D341Med (cell line): ENCODE data around the gene PLAC1.

Experiments
- DNase-seq: peaks from one replicate; pipeline ENCODE4 v3.0.0; 2012; ENCODE audit warnings: low spot score

The PLAC1 gene

DNA sequence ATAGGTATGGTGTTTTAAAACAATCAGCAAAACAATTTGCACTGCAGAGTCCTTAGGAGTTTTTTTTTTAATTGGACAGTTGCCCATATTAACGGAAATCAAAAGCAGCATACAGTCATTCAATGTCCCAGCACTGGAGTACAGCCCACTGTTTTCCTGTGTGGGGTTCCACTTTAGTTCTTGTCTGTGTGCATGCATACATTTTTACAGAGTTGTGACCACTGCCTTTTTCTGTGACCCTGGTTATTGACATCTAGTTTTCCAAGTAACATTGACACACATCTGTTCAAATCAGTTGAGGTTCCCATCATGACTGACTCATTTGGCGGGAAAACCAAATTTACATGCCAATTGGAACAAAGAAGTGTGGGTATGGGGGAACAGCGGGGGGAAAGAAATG, 115.0 kb downstream of the PLAC1 start:
- no peak for DNase-seq

DNA sequence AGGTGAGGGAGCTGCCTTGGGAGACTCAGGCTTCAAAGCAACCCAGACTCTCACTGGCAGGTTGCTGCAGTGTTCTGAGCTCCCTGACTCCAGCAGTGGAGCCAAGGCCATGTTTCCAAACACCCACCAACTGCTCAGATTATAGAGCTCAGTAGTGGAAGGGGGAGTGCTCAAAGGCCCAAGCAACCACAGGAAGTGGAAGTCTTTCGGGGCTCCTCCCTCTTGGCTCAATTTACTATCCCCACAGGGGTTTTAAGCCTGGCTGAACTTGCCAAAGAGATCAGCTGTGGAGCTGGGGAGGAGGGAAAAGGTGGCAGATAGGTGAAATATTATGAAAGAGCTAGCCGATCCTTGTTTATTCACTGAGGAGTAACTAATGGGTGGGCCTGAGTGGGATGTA, 115.8 kb downstream of the PLAC1 start:
- peak; percentile 72 for DNase-seq

GRCh38 chrX:134541906-134542305, 116.4 kb downstream of the PLAC1 start:
- DNase-seq: no peak

DNA sequence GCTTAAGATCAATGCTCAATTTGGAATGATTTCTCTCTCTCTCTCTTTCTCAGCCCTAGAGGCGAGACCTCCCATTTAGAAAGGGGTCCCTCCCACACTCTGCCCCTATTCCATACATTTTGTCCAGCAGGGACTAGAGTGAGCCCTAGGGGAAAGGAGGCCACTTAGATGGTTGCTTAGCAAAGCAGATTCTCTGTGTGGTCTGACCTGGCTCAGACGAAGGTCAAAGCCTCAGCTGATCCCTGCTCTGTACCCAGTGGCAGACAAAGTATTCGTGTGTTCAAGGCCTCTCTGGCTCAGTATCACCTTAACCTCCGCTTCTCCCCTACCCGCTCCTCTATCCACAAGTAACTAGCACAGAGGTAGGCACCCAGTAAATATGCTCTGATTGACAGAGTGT, 120.0 kb downstream of the PLAC1 start:
- DNase-seq: no peak

GRCh38 chrX:134537179-134537955, 120.9 kb downstream of the PLAC1 start:
- DNase-seq: no peak

DNA sequence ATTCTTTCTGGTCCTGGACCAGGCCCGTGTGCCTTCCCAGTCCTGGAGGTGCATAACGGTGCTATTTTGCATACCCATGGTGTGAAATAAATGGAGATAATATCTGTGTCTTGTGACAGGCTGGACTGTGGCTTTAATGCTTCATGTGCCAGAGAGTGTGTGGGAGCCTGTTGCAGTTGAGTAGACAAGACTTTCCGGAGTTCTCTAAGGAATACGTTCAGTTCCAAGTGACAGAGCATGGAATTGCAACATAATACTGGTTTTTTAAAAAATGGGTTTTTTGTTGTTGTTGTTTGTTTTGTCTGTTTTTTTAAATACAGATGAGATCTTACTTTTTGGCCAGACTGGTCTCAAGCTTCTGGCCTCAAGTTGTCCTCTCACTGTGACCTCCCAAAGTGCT, 124.3 kb downstream of the PLAC1 start:
- DNase-seq: no peak

DNA sequence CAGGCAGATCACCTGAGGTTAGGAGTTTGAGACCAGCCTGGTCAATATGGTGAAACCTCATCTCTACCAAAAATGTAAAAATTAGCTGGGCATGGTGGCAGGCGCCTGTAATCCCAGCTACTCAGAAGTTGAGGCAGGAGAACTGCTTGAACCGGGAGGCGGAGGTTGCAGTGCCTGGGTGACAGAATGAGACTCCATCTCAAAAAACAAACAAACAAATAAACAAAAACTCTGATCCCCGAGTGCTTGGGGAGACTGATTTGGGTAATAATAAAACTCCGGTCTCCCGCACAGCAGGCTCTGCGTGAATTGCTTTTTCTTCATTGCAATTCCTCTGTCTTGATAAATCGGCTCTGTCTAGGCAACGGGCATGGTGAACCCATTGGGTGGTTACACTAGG, 124.9 kb downstream of the PLAC1 start:
- no peak for DNase-seq

DNA sequence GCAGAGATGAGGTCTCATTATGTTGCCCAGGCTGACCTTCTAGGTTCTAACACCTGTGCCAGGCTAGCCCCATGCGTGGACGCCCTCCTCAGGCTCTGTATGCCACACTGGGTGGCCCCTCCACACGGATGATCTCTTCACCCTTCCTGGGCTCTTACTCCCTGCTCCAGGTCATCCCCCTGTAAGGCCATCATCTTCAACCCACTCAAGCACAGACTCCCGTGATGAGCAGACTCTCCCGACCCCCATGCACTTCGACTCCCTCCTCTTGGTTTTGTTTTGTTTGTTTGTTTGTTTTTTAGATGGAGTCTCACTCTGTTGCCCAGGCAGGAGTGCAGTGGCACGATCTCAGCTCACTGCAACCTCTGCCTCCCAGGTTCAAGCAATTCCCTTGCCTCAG, 127.4 kb downstream of the PLAC1 start:
- DNase-seq: no peak

DNA sequence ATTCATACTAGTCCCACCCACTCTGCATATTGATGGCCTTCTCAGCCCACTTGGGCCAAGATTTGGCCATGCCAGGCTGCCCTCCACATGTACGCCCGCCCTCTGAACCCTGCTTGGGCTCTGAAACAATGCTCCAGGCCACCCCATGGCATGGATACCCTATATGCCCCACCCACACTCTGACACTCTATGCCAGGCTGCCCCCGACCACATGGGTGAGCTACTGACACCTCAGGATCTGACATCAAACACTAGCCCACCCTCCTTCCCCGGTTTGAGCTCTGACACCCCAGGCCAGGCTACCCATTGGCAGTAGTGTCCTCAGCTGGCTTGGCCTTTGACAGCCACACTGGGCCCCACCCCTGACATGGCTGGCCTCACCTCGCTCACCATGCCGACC, 128.8 kb downstream of the PLAC1 start:
- no peak for DNase-seq

GRCh38 chrX:134528960-134529359, 129.3 kb downstream of the PLAC1 start:
- no peak for DNase-seq

DNA sequence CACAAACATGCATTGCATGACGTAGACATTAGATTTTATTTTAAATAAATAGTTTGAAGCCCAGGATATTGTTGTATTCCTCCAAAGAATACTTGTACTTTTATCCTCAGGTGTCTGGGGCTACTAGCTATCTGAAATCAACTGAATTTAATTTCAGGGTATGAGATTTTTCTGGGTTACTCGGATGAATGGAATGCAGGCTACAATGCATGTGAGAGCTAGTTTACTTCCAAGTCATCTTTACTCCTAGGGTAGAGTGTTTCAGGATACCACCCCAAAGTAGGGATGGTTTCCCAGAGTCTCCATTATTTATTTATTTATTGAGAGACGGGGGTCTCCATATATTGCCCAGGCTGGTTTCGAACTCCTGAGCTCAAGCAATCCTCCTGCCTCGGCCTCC, 131.9 kb downstream of the PLAC1 start:
- no peak for DNase-seq

- DNase-seq: no peak
These were observed 133.0 kb downstream of the PLAC1 start for GRCh38 chrX:134525086-134525792.

- DNase-seq: no peak
These were observed 134.1 kb downstream of the PLAC1 start for GRCh38 chrX:134524181-134524580.

DNA sequence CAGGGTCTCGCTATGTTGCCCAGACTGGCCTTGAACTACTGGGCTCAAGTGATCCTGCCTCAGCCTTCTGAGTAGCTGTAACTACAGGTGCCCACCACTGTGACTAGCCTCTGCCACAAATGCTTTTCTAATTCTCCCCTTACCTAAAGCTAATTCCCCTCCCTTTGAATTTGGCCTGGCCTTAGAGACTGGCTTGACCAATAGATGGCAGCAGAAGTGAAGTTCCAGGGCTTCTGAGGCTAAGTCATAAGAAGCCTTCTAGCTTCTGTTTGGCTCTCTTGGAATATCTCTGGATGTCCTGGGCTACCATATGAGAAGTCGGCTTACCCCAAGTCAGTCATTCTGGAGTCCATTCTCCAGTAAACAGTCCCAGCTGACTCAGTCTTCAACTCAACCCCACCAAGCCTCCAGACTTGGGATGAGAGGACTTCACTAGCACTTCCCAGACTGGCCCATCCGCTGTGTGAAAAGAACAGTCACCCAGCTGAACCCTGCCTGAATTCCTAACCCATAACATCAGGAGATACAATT, 137.3 kb downstream of the PLAC1 start:
- peak; percentile 48 for DNase-seq
